Activated CD4-positive, alpha-beta T cell treated with anti-CD3 and anti-CD28 coated beads, Interleukin-2, amount 50 U/mL, for 48 hours (primary cell): ENCODE data around the gene PMEL.
A peak's percentile ranks its signal among the peaks of the same experiment; 100 is the strongest.
"Not testable (repeated sequence)": the region's sequence is repeated elsewhere in the genome, so short reads cannot be mapped to it uniquely, and the experiment has no call there.

Experiments
- DNase-seq, 2 experiments: peaks; one replicate each; pipeline ENCODE4 v3.0.0-alpha.2; 2020

The PMEL gene

DNA sequence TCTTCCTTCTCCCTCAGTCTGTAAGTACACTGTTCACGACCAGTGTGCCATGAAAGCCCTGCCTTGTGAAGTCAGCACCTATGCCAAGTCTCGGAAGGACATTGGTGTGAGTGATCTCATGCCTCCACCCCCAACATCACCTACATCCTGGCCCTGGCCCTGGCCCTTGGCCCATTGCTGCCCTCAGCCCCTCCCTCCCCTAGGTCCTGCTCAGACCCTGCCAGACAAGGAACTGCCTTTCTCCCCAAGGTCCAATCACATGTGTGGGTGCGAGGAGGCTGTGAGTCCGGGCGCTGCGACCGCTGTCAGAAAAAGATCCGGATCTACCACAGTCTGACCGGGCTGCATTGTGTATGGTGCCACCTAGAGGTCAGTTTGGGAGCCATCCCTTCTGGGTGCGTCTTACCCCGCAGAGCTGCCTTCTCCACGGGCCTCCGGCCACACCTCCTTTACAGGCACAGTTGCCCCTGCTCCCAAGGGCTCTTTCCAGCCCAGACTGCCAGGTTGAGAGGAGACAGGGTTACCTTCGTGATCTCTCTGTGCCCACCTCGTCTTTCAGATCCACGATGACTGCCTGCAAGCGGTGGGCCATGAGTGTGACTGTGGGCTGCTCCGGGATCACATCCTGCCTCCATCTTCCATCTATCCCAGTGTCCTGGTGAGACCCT is 25.6 kb downstream of the PMEL start:
- DNase-seq, result peak; percentile 85 to 90

GRCh38 chr12:55938826-55939501 is 26.9 kb downstream of the PMEL start:
- DNase-seq, result peak; percentile 27 to 50

DNA sequence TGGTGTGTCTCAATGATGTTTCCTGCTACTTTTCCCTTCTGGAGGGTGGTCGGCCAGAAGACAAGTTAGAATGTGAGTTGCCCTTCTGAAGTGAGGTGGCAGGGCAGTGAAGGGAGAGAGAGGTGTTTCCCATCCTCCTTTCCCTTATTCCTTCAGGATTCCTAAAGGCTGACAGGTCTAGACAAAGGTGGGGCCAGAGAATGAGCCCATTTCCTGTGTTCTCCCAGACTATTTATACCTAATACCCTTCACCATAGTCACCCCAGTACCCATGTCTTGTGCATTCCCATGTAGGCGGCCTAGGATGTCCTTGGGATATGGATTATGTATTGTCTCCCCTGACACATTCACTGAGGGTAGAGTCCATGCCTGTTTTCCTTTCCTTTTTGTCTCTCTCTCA is 27.9 kb downstream of the PMEL start:
- DNase-seq, result no peak

DNA sequence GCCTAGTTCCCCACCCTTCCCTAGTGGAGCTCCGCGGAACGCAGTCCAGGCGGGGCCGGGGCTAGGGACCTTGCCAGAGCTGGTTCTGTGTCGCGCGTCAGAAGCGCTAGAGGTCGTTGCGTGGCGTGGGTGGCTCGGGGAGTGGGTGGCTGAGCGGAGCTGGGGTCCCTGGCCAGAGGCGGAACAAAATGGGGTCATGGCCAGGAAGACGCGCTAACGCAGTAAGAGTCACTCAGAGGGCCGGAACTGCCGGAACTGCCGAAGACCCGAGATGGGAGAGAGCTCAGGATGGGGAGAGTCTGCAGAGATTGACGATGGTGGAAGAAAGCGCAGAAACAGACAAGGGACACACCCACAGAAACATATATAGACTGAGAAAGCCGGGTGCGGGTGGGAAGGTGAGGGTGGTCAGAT is 30.1 kb downstream of the PMEL start:
- DNase-seq, result peak; percentile 50 to 61

GRCh38 chr12:55934773-55935172 is 31.1 kb downstream of the PMEL start:
- no peak for DNase-seq

GRCh38 chr12:55933799-55934742 is 31.8 kb downstream of the PMEL start:
- no peak for DNase-seq

- DNase-seq, result no peak
Measured at GRCh38 chr12:55933169-55933798, 32.6 kb downstream of the PMEL start.

GRCh38 chr12:55932551-55932910 is 33.3 kb downstream of the PMEL start:
- DNase-seq, result peak; percentile 30 to 53

GRCh38 chr12:55931780-55932550 is 33.9 kb downstream of the PMEL start:
- DNase-seq, result peak; percentile 33 to 49

- DNase-seq, result peak in 1 of 2 experiments; percentile 20
Measured at GRCh38 chr12:55931317-55931779, 34.5 kb downstream of the PMEL start.

- DNase-seq, result peak; percentile 87 to 91
Measured at GRCh38 chr12:55930771-55931316, 35.0 kb downstream of the PMEL start, which contains the start of gene DGKA. Gene DGKA, plus strand, starts transcription at chr12:55931162. Its CDS starts 5,342 bp downstream, at chr12:55936504.

DNA sequence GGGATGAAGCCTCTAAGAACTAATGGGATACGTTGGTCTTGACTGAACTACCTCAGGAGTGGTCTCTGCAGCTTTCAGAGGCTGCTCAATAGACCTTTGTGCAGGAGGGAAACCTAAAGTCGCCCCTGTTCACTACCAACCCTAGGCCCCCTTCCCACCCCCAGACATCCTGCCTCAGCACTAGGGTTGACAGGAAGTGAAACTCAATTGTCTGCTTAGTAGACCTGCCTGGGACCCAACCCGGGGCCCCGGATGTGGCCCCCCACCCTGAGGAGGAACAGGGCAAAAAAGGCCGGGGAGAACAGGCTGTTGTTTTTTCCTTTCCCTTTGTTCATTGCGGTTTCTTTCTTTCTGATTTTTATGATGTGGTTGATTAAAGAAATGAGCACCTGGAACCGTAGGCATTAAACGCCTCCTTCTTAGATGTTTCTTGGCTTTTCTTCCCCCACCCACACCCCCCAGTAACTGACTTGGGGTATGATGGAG is 36.5 kb downstream of the PMEL start:
- peak; percentile 82 to 86 for DNase-seq

DNA sequence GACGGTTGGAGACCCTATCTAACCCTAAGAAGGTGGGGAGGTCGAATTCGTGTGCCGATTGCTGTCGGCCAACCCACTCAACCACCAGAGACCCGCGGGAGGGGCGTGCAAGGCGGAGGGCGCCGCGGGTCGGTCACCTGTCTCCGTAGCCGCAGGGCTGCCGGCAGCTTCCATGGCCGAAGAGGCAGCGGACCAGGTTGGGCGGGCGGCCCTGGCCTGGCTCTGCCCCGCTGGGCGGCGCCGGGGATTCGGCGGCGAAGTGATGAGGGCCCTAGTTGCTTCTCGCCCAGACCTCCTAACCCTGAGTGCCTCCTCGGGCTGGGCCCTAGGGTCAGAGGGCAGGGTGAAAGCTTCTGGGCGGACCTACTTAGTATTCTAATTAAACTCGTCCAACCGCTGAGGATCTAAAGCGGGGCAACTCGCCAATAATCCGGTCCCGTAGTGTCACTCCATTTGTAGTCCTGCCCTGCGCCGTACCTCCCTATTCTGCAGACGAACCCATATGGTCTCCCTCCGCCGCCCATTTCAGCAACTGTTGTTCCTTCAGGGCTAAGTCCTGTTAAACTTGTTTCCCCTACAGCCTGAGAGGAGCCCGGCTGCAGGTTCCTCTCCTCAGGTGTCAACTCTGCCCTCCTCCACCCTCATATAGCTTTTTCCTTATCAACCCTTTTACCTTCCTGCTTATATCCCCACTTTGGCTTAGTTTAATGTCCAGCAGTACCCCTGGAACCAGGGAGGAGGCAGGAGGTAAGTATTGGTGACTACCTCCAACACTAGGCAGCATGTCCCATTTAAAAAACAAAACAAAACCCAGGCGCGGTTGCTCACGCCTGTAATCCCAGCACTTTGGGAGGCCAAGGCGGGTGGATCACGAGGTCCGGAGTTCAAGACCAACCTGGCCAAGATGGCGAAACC is 38.0 kb downstream of the PMEL start, which contains the start of gene PYM1:
Gene PYM1 (minus strand): TSS at position 307 of the 915 bp plus-strand sequence. CDS start 133 bp downstream, at position 174.
- DNase-seq, result peak; percentile 77 to 83

GRCh38 chr12:55926738-55927587 is 38.9 kb downstream of the PMEL start:
- peak; percentile 94 to 96 for DNase-seq

DNA sequence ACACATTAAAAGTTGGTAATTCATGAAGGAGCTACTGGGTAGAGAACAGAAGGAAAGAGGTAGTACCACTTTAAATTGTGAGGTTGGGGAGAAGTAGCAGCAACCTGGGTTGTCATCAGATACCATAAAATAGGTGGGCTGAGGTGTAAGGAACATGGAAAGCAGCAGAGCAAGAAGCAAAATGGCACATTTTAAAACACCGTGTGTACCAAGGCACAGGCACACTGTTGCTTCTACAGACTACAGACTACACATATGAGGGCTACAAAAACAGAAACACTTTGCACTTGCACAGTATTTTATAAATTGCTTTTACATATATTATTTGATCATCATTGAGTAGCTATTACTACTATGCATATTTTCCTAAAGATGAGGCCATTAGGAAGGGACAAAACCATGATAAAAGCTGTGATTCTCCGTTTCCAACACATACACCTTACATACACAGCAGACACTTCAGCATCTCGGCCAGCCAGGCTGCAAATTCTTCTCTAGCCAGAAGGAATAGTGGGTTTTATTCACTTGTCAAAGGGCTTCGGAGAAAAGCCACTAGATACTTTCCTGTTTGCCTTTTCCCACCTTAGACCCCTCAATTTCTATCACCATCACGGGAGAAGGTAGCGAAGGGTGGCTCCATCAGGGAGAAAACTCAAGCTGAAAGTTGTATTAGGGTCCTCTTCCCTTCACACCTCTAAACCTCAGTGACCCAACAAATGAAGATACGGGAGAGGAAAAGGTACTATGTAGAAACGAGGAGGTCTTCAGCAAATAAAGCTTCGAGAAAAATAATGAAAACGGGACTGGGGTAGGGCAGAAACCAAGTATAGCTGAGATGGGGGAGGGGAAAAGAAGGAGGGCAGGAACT is 39.7 kb downstream of the PMEL start:
- DNase-seq, result peak in 1 of 2 experiments; percentile 21

DNA sequence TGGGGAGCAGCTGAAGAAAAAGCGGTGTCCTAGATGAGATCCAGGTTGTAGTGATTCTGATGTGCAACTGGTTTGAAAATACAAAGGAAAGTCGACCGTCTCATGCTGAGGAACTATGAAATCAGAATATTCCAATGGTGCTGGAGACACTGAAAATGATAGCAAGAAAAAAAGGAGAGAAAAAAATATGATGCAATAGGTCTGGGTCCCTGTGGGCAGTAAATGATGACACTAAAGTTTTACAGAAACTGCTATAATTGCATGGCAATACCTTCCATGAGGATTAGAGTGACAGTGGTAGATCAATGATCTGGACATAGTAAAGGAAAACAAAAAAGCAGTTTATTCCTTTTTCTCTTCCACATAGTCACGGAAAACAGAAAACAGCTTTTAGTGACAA is 40.5 kb downstream of the PMEL start:
- no peak for DNase-seq

DNA sequence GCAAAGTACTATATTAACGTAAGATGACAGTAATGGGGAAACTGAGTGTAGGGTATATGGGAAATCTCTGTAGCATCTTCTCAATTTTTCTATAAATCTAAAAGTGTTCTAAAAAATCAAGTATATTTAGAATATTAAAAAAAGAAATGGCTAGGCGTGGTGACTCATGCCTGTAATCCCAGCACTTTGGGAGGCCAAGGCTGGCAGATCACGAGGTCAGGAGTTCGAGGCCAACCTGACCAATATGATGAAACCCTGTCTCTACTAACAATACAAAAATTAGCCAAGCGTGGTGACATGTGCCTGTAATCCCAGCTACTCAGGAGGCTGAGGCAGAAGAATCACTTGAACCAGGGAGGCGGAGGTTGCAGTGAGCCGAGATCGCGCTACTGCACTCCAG is 42.2 kb downstream of the PMEL start:
- DNase-seq, result not testable (repeated sequence)

- DNase-seq, result no peak
Measured at GRCh38 chr12:55922126-55922525, 43.7 kb downstream of the PMEL start.
